NB4 (cell line): Measurements from ENCODE around the gene TMEM120B.
"Not testable (repeated sequence)": the region's sequence is repeated elsewhere in the genome, so short reads cannot be mapped to it uniquely, and the experiment has no call there.

ENCODE experiments used
- DNase-seq: peaks from one replicate; pipeline ENCODE4 v3.0.0; 2010; ENCODE audit warnings: low read depth
- H3K4me3 ChIP-seq: one replicate; pipeline ENCODE4 v1.5.1; 2011; ENCODE audit warnings: mild to moderate bottlenecking, low read depth, low read length, moderate library complexity
- CTCF ChIP-seq: IDR thresholded peaks from one replicate; pipeline ENCODE4 v1.5.1; 2012; ENCODE audit warnings: low read depth, low read length
- MYC ChIP-seq: IDR thresholded peaks from 2 replicates; pipeline ENCODE4 v1.6.1; 2011; ENCODE audit warnings: low read depth, low read length
- POLR2A ChIP-seq: IDR thresholded peaks from 2 replicates; pipeline ENCODE4 v1.6.1; 2011; ENCODE audit warnings: mild to moderate bottlenecking; ENCODE audit not compliant: insufficient read length; ENCODE audit errors: extremely low read depth
- TF ChIP-seq, protein P1 (sequence below): IDR thresholded peaks from 2 replicates; pipeline ENCODE4 v1.6.1; 2011; ENCODE audit warnings: low read depth, low read length

The TMEM120B gene

GRCh38 chr12:121676190-121676589, 36.4 kb upstream of the TMEM120B start:
- no peak for DNase-seq
- no peak overlapping the region for H3K4me3 ChIP-seq
- TF ChIP-seq POLR2A: no peak
- TF ChIP-seq CTCF: no peak
- no peak for TF ChIP-seq MYC
- TF ChIP-seq, protein P1, sequence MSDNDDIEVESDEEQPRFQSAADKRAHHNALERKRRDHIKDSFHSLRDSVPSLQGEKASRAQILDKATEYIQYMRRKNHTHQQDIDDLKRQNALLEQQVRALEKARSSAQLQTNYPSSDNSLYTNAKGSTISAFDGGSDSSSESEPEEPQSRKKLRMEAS: no peak

GRCh38 chr12:121678305-121678704, 34.2 kb upstream of the TMEM120B start:
- no peak for DNase-seq
- no peak overlapping the region for H3K4me3 ChIP-seq
- TF ChIP-seq MYC (no peak), POLR2A (no peak), CTCF (no peak)
- TF ChIP-seq, protein P1: no peak

DNA sequence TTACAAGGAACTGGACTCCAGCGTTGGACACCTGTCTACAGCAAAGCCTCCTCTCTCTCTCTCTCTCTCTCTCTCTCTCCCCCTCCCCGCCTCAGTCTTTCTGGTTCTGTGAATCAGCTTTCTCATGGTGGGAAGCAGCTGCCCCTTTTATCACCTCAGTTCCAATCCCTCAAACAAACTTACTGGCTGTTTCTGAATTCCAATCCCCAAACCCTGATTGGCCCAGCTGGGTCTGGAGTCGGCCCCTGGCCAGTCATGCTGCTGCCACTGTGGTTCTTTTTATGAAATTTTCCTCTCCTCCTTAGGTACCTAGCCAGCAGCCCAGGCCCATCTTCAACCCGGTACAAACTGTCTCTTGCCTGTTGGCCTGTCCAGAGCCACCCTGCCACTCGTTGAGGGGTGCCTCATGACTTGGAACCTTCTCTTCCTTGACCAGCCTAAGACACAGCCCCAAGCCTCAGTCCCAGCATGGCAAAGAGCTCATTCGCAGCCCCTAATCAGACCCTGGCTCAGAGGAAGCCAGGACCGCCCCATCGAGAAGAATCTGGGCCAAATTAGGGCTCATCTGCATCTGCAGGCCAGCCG, 33.7 kb upstream of the TMEM120B start:
- TF ChIP-seq, protein P1: no peak
- TF ChIP-seq CTCF (no peak), POLR2A (no peak), MYC (no peak)
- no peak overlapping the region for H3K4me3 ChIP-seq
- no peak for DNase-seq

DNA sequence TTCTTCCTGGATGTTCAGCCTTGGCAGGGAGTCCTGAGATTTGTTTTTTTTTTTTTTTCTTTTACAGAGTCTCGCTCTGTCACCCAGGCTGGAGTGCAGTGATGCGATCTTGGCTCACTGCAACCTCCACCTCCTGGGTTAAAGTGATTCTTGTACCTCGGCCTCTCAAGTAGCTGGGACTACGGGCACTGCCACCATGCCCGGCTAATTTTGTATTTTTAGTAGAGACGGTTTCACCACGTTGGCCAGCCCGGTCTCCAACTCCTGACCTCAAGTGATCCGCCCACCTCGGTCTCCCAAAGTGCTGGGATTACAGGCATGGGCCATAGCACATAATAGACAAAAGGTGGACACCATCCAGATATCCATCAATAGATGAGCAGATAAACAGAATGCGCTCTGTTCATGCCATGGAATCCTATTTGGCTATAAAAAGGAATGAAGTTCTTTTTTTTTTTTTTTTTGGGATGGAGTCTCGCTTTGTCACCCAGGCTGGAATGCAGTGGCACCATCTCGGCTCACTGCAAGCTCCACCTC, 32.8 kb upstream of the TMEM120B start:
- DNase-seq, H3K4me3 ChIP-seq: not testable (repeated sequence)

DNA sequence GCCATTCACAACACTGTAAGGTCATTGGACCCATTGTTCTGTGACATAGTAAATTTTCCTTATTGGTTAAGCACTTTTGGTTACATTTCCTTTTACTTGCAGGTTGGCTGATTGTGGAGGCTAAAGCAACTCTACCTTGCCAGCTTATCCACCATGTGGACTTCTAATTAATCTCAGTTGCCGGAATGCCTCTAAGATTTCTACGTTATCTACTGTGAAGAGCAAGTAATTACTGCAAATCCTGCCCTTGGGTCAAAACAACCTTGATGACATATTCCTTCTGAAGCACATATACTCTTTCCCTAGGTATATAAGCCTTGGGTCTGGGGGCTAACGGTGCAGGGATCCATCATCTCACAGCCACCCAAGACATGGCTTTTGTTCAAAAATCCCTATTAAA, 23.6 kb upstream of the TMEM120B start:
- TF ChIP-seq MYC: no peak
- TF ChIP-seq, protein P1: no peak
- H3K4me3 ChIP-seq: no peak overlapping the region
- DNase-seq: no peak

DNA sequence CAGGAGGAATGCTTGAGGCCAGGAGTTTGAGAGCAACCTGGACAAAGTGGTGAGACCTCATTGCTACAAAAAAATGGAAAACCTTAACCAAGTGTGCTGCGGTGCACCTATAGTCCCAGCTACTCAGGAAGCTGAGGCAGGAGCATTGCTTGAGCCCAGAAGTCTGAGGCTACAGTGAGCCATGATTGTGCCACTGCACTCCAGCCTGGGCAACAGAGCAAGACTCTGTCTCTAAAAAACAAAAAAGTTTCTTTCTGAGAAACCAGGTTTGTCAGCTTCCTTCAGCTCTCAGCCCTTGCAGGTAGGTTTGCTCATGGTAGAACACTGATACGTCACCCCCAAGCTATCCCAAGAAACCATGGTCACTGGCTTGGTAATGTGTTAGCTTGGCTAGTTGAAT, 23.1 kb upstream of the TMEM120B start:
- H3K4me3 ChIP-seq: no peak overlapping the region
- TF ChIP-seq CTCF: no peak
- no peak for TF ChIP-seq POLR2A
- no peak for TF ChIP-seq MYC
- TF ChIP-seq, protein P1: no peak
- no peak for DNase-seq

DNA sequence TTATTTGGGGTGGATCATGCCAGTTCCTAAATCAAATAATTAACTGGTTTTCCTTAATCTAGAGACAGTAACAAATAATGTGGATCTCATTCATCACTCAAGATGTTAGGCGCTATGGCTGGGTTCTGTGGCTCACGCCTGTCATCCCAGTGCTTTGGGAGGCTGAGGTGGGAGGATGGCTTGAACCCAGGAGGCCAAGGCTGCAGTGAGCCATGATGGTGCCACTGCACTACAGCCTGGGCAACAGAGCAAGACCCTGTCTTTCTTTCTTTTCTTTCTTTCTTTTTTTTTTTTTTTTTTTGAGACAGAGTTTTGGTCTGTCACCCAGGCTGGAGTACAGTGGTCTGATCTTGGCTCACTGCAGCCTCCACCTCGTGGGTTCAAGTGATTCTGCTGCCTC, 19.8 kb upstream of the TMEM120B start:
- not testable (repeated sequence) for H3K4me3 ChIP-seq, DNase-seq
